WTC11 (cell line): Measurements from ENCODE around the gene MANBA. TPM values are rescaled to one million over a fixed set of nuclear protein-coding genes. Genes with fewer than 3 reads are reported as not detected.

Source experiments
- ATAC-seq: fragments of 200-7000 bp; cut with Tn5 transposase; 2 replicates; pipeline ENCODE4 v1.10.0; 2021; ENCODE audit warnings: mild to moderate bottlenecking, moderate library complexity
- CTCF ChIA-PET: fragments of 300-600 bp; sonication (Branson Sonifier 250); formaldehyde crosslinking; loops from one replicate; lab custom pipeline; 2021; ENCODE audit warnings: antibody characterized with exemption; lab: Charles Lee
- POLR2A ChIA-PET: fragments of 350-600 bp; sonication (Branson Sonifier 250); formaldehyde crosslinking; loops from one replicate; lab custom pipeline; 2021; ENCODE audit warnings: antibody characterized with exemption; lab: Charles Lee
- DNase-seq: peaks from one replicate; pipeline ENCODE4 v3.0.0; 2021; ENCODE audit warnings: low spot score
- H3K27ac Mint-ChIP-seq: 2 replicates; pipeline ENCODE4 v1.8.0; 2021; ENCODE audit warnings: mixed read lengths
- H3K27me3 Mint-ChIP-seq: 2 replicates; pipeline ENCODE4 v1.8.0; 2021; ENCODE audit warnings: low read depth, mild to moderate bottlenecking, moderate library complexity, mixed read lengths
- H3K36me3 Mint-ChIP-seq: 2 replicates; pipeline ENCODE4 v1.8.0; 2021; ENCODE audit warnings: mixed read lengths
- H3K4me1 Mint-ChIP-seq: 2 replicates; pipeline ENCODE4 v1.8.0; 2022; ENCODE audit warnings: mixed read lengths
- H3K4me3 Mint-ChIP-seq: 2 replicates; pipeline ENCODE4 v1.8.0; 2021; ENCODE audit warnings: mild to moderate bottlenecking, moderate library complexity, mixed read lengths
- H3K9me3 Mint-ChIP-seq: 2 replicates; pipeline ENCODE4 v1.8.0; 2021; ENCODE audit warnings: mixed read lengths
- AFF4 ChIP-seq: sonication (generic); formaldehyde crosslinking; IDR thresholded peaks from 2 replicates; pipeline ENCODE4 v1.8.1; 2023; ENCODE audit warnings: mild to moderate bottlenecking, missing genetic modification reagents, borderline replicate concordance
- ATF3 ChIP-seq: sonication (generic); formaldehyde crosslinking; conservative IDR thresholded peaks from 2 replicates; pipeline ENCODE4 v1.8.1; 2022; ENCODE audit warnings: mild to moderate bottlenecking, missing genetic modification reagents
- ETV6 ChIP-seq: sonication (generic); formaldehyde crosslinking; IDR thresholded peaks from 2 replicates; pipeline ENCODE4 v1.8.1; 2022; ENCODE audit warnings: mild to moderate bottlenecking, missing genetic modification reagents
- FOXK1 ChIP-seq: sonication (generic); formaldehyde crosslinking; IDR thresholded peaks from 2 replicates; pipeline ENCODE4 v1.8.0; 2022; ENCODE audit warnings: mild to moderate bottlenecking, moderate library complexity, missing genetic modification reagents
- FOXP1 ChIP-seq: sonication (generic); formaldehyde crosslinking; IDR thresholded peaks from 2 replicates; pipeline ENCODE4 v1.8.0; 2022; ENCODE audit warnings: missing genetic modification reagents, mild to moderate bottlenecking, moderate library complexity, borderline replicate concordance
- GRHL2 ChIP-seq: fragments of 250-450 bp; sonication (Bioruptor Pico); IDR thresholded peaks from 2 replicates; pipeline ENCODE4 v1.8.0; 2022; ENCODE audit warnings: mild to moderate bottlenecking, moderate library complexity; ENCODE audit not compliant: insufficient replicate concordance, severe bottlenecking
- JUN ChIP-seq: sonication (generic); formaldehyde crosslinking; IDR thresholded peaks from 2 replicates; pipeline ENCODE4 v1.8.0; 2023; ENCODE audit warnings: mild to moderate bottlenecking, missing genetic modification reagents
- NR3C1 ChIP-seq: sonication (generic); formaldehyde crosslinking; conservative IDR thresholded peaks from 2 replicates; pipeline ENCODE4 v1.8.1; 2023; ENCODE audit warnings: low read depth, mild to moderate bottlenecking, missing genetic modification reagents
- RELA ChIP-seq: sonication (generic); formaldehyde crosslinking; IDR thresholded peaks from 2 replicates; pipeline ENCODE4 v1.8.1; 2022; ENCODE audit warnings: missing genetic modification reagents, mild to moderate bottlenecking, borderline replicate concordance
- SMAD4 ChIP-seq: sonication (generic); formaldehyde crosslinking; IDR thresholded peaks from 2 replicates; pipeline ENCODE4 v1.8.0; 2022; ENCODE audit warnings: mild to moderate bottlenecking, missing genetic modification reagents
- TP53 ChIP-seq: sonication (generic); formaldehyde crosslinking; IDR thresholded peaks from 2 replicates; pipeline ENCODE4 v1.8.1; 2023; ENCODE audit warnings: mild to moderate bottlenecking, missing genetic modification reagents
- ZNF121 ChIP-seq: sonication (generic); formaldehyde crosslinking; IDR thresholded peaks from 2 replicates; pipeline ENCODE4 v1.8.0; 2023; ENCODE audit warnings: missing genetic modification reagents
- ZNF232 ChIP-seq: sonication (generic); formaldehyde crosslinking; IDR thresholded peaks from 2 replicates; pipeline ENCODE4 v1.8.0; 2022; ENCODE audit warnings: mild to moderate bottlenecking, missing genetic modification reagents
- ZNF263 ChIP-seq: sonication (generic); formaldehyde crosslinking; IDR thresholded peaks from 2 replicates; pipeline ENCODE4 v1.8.1; 2022; ENCODE audit warnings: low read depth, mild to moderate bottlenecking, moderate library complexity, missing genetic modification reagents
- ZNF281 ChIP-seq: sonication (generic); formaldehyde crosslinking; IDR thresholded peaks from 2 replicates; pipeline ENCODE4 v1.8.0; 2023; ENCODE audit warnings: mild to moderate bottlenecking, missing genetic modification reagents
- ZNF396 ChIP-seq: fragments of 250-450 bp; sonication (Bioruptor Pico); IDR thresholded peaks from 2 replicates; pipeline ENCODE4 v1.8.0; 2021; ENCODE audit warnings: mild to moderate bottlenecking, moderate library complexity, borderline replicate concordance
- total RNA-seq: library from RNA; stranded (reverse); gene quantifications from 3 replicates; pipeline ENCODE4 v1.2.3, GENCODE V29; 2021
- TF ChIP-seq, protein P1 (sequence below): sonication (generic); formaldehyde crosslinking; IDR thresholded peaks from 2 replicates; pipeline ENCODE4 v1.8.1; 2023; ENCODE audit warnings: mild to moderate bottlenecking, missing genetic modification reagents

The MANBA gene
- total RNA-seq, 1 experiment from 2014 or later, result 35.1 TPM

DNA sequence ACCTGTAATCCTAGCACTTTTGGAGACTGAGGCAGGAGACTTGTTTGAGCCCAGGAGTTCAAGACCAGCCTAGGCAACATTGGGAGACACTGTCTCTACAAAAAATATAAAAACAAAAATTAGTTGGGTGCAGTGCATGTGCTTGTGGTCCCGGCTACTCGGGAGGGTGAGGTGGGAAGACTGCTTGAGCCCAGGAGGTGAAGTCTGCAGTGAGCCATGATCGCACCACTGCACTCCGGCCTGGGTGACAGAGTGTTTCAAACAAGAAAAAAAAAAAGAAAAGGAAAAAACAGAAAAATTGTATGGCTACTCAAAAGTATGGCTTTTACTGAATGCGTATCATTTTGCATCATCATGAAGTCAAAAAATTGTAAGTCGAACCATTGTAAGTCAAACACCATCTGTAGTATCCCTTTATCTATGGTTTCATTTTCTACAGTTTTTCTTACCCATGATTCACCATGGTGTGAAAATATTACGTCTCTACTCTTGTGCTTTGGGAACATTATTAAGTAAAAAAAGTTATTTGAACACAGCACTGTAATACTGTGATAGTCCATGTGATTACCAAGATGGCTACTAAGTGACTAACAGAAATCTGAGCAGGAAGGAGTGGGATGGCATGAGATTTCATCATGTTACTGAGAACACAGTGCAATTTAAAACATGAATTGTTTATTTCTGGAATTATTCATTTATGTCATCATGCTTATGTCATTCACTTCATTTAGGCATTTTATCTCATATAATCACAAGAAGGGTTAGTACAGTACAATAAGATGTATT, 26.5 kb upstream of the MANBA start (continued):
- TF ChIP-seq AFF4 (CRISPR knock-in tag), result no peak
- TF ChIP-seq FOXP1 (CRISPR knock-in tag), result no peak
- TF ChIP-seq, protein P1, sequence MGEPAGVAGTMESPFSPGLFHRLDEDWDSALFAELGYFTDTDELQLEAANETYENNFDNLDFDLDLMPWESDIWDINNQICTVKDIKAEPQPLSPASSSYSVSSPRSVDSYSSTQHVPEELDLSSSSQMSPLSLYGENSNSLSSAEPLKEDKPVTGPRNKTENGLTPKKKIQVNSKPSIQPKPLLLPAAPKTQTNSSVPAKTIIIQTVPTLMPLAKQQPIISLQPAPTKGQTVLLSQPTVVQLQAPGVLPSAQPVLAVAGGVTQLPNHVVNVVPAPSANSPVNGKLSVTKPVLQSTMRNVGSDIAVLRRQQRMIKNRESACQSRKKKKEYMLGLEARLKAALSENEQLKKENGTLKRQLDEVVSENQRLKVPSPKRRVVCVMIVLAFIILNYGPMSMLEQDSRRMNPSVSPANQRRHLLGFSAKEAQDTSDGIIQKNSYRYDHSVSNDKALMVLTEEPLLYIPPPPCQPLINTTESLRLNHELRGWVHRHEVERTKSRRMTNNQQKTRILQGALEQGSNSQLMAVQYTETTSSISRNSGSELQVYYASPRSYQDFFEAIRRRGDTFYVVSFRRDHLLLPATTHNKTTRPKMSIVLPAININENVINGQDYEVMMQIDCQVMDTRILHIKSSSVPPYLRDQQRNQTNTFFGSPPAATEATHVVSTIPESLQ (CRISPR knock-in tag), result no peak
- TF ChIP-seq ZNF121 (CRISPR knock-in tag), result no peak

GRCh38 chr4:102786279-102786678, 25.5 kb upstream of the MANBA start:
- Mint-ChIP-seq H3K4me3 (no peak overlapping the region), H3K9me3 (peaks cover 4% of the 10 kb centered on the region; the same call in 1 of the 2 replicates), H3K27me3 (no peaks in the 10 kb centered on the region; the same call in 1 of the 2 replicates), H3K4me1 (no peaks in the 10 kb centered on the region), H3K27ac (no peak overlapping the region)
- no peak for DNase-seq
- POLR2A ChIA-PET, result interaction anchor here (0.6 to 1.0 kb wide), 2 partner anchors 33 to 42 kb away, joined by 3 to 4 read pairs; partner anchors contain the start of gene UBE2D3
- no peak for ATAC-seq
- no peak for TF ChIP-seq ZNF396
- no peak for TF ChIP-seq FOXK1
- no peak for TF ChIP-seq GRHL2 (CRISPR knock-in tag)
- no peak for TF ChIP-seq ATF3 (CRISPR knock-in tag)
- no peak for TF ChIP-seq ETV6 (CRISPR knock-in tag)
- TF ChIP-seq JUN, result no peak
- TF ChIP-seq ZNF281 (CRISPR knock-in tag), result no peak
- TF ChIP-seq RELA (CRISPR knock-in tag), result no peak
- TF ChIP-seq ZNF263 (CRISPR knock-in tag), result no peak
- no peak for TF ChIP-seq NR3C1
- TF ChIP-seq ZNF232 (CRISPR knock-in tag), result no peak
- TF ChIP-seq TP53 (CRISPR knock-in tag), result no peak
- no peak for TF ChIP-seq SMAD4 (CRISPR knock-in tag)
- TF ChIP-seq, all 79 proteins: peak for 0
- CTCF ChIA-PET, result no interaction called here
- no peaks in the 10 kb centered on the region for H3K36me3 Mint-ChIP-seq
